ENCODE results near the gene DYNC1LI2.

DYNC1LI2 gene

DNA sequence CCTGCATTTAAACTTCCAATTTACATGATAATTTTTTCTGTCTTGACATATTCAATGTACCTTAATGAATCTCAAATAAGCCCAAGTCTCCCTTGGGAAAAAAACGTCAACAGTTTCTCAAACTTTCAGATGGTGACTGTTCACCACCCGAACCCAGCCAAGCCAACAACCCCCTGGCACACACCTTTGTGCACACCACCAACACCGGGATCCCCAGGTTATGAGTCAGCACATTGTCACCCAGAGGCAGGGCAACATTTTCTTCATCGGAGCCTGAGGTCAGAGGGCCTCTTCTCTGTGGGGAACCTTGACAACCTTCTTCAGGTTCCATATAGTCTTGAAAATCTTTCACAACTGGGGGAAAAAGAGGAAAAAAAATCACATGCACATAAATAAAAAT, 15.5 kb downstream of the DYNC1LI2 start:
- no peak for DNase-seq

DNA sequence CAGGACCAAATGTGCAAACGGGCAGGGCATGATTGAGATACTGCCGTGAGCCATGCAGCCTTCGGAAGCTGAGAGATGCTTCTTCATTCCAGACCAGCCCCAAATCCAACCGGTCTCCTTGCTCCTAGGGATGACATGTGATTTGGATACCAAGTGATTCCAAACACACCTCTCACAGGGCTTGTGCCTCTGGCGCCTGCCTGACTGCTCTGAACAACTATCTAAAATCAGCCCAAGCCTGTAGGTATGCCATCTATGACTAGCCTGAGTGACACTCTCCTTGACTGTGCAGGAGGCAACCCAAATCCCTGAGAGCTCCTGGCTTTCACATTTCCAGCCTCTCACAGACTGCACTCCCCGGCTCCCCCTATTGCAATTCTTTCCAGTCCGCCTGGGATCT, 20.3 kb downstream of the DYNC1LI2 start:
- no peak for DNase-seq

DNA sequence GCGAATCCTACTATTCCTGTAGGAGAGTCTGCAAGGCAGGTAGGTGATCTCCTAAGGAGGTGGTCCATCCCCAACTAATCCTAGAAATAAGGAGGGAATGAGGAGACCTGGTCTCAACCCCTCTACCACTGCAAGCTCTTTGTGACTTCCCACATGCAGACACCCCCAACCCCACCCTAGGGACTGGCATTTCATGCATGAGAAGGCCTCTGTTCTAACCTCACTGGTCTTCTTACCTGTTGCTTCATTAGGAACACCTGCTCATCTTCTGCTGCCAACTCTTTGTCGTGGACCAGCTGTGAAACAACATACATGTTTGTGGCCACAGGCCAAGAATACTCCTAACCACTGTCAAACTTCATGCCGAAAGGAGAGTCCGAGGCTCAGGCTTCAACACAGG, 22.6 kb downstream of the DYNC1LI2 start:
- no peak for DNase-seq

DNA sequence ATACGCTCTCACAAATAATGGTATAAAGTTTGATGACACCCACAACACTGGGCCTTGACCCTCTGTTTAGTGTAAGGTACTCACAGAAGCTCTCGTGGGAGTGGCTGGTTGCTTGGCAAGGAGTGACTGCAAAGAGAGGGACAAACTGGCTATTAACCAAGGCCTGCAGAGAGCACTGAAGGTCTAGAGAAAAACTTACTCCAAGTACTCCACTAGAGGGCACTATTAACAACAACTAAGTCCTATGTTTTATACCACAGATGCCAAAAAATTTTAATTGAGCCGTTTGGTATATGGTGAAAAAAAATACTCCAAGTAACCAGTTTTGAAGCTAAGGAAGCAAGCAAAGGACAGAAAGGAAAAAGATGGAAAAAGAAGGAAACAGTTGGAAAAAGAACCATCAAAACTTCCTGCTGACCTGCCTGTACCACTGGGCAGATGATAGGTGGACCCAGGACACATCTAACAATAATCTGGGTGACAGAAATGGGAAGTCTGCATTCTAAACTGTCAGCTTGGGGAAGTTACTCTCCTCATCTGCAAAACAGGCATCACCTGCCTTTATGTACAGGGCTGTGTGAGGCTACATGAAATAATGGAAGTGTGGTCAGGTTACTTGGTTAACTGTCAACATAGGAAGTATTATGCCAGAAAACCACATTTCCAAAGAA, 23.2 kb downstream of the DYNC1LI2 start:
- DNase-seq, result peak in 3 of 6 experiments; percentile 3 to 56 (median 46)

DNA sequence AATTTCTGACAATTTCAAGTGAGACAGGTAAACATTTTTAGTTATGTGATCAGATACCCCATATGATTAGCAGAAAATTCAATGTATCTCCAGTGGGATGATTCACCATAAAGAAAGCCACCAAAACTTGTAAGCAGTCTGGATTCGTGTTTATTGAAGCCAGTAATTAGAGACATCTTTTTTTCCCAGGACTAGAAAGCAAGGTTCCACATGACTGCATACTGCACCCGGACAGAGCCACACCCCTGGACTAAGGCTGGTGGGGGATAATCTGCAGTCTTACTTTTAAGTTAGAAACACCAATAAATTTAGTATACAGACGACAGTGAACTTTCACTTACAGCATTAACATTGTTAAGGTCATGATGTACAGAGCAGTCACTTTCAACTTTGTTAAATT, 30.6 kb downstream of the DYNC1LI2 start:
- DNase-seq, result no peak

DNA sequence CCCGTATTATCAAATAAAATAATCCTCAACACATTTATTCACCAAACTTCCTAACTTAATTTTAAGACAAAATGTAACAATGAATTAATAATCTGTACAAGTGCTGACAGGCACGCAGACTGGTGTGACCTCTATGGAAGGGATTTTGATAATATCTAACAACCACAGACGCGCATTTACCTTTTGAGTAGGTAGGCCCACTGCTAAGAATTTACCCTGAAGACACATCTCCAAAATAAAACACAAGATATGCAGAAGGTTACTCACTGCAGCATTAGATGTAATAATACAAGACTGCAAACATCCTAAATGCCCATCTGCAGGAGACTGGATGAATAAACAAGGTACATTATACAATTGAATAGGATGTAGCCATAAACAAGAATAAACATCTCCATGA, 32.2 kb downstream of the DYNC1LI2 start:
- no peak for DNase-seq

DNA sequence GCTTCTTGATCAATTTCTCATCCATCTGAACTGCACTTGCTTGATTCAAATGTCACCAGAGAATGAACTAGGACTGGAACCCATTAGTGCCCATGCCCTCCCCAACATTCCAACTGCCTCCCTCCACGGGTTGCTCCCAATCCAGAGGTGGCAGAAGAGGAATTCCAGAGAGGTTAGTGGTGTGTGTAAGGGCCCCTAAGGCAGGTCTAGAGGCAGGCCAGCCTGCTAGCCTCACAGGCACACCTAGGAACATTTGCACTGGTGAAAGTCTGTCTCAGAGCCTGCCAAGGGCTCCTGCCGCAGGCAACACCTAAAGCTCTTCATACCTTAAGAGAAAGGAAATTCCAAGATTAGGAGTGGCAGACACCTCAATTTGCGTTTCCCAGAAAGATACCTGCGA, 33.6 kb downstream of the DYNC1LI2 start:
- no peak for DNase-seq

DNA sequence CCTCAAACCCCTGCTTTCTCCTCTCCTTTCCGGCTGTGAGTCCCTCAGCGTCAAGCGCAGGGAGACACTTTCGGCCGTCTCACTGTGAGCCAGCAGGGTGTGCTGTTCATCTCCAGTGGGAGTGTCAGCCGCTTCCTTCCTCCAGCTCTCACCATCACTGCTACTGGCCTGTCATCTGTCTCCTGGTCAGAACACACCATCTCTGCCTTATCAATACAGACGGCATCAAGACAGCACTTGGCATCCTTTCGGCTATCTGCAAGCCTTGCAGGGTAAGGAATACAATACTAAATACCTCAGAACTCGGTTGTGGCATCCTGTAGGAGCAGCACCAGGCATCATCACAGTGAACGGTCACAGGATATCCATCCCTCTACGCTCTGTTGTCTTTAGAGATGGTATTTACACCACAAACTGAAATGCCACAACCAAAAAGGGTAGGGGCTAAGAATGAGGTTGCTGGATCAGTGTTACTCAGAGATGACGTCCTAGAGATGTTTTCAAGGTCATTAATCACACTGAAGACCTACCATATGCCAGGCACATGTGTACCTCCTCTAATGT, 34.2 kb downstream of the DYNC1LI2 start:
- DNase-seq, result no peak

DNA sequence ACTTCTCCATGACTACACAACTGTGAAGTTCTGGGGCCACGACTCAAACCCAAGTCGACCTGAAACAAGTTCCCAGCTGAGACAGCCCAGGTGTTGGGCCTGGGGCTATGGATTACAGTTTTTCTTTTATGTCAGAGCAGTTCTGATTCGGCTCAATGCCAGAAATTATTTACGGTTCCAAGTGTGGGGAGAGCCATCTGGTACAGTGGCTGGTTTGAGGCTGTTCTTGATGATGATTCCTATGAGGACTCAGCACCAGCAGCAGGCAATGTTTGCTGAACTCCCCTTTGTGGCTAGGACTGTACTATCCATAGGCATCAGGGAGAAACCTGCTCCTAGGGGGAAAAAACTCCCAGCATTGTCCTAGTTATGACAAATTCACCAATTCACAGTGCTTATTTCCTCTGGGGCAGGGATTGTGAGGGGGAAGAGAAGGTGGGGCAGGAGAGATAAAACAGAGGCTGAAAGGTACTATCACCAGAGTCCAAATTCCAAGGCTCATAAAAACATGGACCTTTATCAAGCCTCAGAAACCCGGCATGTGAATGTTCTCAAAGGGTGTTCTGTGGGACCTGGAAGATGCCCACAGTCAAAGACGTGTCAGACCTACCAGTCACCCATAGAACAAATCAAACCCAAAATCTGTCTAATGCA, 36.6 kb downstream of the DYNC1LI2 start:
- DNase-seq, result no peak

DNA sequence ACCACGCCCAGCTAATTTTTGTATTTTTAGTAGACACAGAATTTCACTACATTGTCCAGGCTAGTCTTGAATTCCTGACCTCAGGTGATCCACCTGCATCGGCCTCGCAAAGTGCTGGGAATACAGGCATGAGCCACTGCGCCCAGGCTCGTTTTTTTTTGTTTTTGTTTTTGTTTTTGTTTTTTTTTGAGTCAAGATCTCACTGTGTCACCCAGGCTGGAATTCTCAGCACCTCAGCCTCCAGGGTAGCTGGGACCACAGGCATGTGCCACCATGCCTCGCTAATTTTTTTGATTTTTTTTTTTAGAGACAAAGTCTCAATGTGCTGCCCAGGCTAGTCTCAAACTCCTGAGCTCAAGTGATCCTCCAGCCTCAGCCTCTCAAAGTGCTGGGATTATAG, 37.3 kb downstream of the DYNC1LI2 start:
- DNase-seq, result no peak

DNA sequence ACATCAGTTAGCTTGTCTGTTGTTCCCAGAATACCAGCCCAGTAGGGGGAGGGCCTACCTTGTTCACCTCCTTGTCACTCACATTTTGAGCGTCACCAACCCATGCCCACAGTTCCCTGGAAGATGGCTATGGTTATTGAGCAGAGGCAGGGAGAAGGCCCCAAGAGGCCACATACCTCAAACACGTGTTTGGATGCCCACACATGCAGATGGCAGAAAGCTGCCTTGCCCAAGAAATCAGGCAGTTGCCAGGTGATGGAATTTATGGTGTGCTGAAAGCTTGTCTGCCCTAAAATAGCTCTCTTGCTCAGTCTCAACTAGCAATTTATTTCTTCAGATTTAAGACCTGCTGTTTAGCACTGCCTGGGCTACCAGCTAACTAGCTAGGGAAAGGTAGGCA, 38.3 kb downstream of the DYNC1LI2 start:
- no peak for DNase-seq

DNA sequence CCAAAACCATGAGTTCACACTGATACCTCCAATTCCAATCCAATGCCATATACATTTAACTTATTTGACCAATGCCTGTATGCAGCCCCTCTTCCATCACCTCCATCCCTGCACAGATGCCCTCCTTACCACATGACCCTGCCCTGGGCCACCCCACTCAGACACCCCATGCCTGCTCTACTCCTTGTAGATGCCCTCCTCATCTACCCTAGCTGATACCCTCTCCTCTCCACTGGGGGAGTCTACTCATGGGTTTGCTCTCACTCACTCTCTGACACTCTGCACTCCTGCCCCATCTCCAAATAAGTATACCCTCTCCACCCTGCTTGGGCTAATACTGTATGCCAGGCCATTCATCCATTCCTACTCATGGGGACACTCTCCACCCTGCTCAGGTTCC, 38.9 kb downstream of the DYNC1LI2 start:
- DNase-seq, result no peak

DNA sequence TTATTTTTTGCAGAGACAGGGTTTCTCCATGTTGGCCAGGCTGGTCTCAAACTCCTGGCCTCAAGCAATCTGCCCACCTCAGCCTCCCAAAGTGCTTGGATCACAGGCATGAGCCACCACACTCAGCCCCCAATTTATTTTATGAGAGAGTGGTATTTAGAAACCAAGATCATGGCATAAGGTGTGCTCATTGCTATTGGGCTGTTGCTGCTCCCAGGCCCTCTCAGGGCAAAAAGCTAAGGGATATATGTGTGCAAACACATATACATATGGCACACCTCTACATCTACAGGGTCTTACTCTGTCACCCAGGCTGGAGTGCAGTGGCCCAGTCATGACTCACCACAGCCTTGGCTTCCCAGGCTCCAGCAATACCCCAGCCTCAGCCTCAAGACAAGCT, 39.8 kb downstream of the DYNC1LI2 start:
- no peak for DNase-seq

DNA sequence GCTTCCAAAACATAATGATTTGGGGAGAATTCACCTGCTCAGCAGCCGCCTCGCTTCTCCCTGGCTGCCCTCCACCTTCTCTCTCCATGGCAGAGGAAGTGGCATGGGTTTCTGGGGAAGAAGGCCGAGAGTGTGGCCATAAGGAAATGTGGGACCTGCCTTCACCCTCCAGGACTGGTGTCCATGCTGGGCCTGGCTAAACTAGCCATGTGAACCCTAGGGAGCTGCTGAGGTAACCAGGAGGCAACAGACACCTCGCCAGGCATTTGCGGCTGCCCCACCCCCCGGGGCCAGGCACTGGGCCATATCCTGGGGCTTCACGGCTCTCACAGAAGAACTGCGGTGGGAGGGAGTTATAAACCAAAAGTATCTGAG, 44.9 kb downstream of the DYNC1LI2 start:
- DNase-seq, result no peak

DNA sequence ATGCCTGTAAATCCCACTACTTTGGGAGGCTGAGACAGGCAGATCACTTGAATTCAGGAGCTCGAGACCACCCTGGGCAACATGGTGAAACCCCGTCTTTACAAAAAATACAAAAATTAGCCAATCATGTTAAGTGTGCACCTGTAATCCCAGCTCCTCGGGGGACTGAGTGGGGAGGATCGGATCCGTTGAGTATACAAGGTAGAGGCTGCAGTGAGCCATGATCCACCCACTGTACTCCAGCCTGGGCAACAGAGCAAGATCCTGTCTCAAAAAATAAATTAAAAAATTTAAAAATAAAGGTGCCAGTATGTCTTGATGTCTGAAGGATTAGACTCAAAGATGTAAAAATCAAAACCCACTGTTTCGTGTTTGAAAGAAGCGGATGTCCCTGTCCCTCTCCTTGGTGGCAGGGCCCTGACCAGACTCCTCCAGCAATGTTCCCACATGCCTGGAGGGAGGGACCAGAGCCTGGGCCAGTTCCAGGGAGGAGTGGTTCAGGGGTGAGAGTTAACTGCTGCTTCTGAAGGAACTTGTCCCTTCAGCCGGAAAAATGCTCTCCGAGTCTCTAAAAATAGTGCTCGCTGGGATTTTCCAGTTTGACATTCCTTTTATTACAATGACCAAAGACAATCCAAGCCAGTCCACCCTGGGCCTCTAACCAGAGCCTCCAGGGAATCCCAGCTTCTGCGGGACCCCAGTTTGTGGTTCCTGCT, 45.5 kb downstream of the DYNC1LI2 start:
- no peak for DNase-seq

DNA sequence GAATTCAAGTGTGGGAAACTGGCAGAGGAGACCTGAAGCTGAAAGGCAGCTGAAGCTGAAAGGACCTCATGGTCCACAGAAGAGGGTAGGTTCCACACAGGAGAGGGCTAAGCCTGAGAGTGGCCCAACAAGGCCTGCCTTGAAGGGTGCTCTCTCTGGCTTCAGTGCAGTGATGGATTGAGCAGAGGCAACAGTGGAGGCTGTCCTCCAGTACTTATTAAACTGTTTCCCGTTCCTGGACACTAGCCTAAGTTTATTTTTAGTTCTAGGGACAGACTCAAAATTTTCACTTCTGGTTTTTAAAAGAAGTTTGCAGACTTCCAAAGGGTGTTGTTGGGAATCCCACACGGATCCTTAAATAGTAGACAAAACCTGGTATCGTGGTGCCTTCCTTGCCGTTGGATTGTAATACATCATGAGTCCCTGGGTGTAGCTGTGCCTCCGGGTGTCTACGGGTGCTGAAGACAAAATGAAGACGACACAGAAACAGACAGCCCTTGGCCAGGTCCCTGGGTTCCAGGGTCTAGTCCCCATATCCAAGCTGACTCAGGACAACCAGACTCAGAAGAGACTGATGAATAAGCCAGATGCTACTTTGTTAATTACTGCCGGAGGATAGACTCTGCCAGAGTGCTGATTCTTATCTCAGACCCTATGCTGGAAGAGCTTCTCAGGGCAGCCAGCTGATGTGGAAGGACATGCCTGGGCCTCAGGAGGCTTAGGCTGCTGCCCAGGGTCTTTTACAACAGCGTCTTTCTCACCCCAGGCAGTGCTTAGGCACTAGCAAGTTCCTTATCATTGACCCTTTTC, 47.8 kb downstream of the DYNC1LI2 start:
- DNase-seq, result no peak

DNA sequence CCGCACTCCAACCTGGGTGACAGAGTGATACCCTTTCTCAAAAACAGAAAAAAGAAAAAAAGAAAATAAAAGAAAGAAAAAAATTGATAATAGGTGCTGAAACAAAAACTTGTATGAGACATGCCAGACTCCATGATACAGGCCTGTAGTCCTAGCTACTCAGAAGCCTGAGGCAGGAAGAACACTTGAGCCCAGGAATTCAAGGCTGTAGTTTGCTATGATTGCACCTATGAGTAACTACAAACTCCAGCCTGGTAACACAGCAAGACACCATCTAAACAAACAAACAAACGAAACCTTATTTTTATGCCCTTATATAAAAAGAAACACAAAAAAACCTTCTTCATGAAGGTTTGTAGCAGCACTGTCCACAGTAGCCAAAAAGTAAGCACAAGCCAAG, 49.9 kb downstream of the DYNC1LI2 start:
- DNase-seq, result no peak

DNA sequence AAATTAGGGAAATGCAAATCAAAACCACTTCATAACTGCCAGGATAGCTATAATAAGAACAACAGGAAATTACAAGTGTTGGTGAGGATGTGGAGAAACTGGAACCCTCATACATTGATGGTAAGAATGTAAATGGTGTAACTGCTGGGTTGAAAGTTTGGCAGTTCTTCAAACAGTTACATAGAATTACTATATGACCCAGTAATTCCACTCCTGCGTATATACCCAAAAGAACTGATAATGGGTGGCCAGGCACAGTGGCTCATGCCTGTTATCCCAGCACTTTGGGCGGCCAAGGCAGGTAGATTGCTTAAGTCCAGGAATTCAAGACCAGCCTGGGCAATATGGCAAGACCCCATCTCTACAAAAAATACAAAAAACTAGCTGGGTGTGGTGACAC, 50.4 kb downstream of the DYNC1LI2 start:
- DNase-seq, result no peak

DNA sequence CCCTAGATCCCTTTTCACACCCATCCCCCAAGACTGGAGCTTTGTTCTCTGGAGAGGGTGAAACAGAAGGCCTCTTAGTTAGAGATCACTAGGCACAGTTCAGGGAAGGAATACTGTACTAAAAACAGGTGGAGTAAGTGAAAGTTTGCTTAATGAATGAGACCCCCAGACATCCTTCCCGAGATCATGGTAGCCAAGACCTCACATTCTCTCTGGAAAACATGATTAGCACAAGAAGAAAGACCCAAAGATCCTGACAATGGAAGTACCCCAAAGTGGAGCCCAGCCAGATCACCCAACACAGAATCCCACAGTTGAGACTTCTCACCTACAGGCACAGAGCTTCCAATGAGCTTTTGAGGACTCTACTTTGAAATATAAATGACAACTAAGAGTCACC, 51.5 kb downstream of the DYNC1LI2 start:
- no peak for DNase-seq

DNA sequence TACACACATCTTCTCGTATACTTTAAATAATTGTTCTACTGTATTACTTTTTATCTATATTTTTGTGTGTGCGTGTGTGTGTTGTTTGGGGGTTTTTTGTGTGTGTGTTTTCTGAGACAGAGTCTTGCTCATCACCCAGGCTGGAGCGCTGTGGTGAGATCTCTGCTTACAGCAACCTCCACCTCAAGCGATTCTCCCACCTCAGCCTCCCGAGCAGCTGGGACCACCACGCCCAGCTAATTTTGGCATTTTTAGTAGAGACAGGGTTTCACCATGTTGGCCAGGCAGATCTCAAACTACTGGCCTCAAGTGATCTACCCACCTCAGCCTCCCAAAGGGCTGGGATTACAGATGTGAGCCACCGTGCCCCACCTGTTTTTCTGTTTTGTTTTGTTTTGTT, 53.4 kb downstream of the DYNC1LI2 start:
- no peak for DNase-seq

DNA sequence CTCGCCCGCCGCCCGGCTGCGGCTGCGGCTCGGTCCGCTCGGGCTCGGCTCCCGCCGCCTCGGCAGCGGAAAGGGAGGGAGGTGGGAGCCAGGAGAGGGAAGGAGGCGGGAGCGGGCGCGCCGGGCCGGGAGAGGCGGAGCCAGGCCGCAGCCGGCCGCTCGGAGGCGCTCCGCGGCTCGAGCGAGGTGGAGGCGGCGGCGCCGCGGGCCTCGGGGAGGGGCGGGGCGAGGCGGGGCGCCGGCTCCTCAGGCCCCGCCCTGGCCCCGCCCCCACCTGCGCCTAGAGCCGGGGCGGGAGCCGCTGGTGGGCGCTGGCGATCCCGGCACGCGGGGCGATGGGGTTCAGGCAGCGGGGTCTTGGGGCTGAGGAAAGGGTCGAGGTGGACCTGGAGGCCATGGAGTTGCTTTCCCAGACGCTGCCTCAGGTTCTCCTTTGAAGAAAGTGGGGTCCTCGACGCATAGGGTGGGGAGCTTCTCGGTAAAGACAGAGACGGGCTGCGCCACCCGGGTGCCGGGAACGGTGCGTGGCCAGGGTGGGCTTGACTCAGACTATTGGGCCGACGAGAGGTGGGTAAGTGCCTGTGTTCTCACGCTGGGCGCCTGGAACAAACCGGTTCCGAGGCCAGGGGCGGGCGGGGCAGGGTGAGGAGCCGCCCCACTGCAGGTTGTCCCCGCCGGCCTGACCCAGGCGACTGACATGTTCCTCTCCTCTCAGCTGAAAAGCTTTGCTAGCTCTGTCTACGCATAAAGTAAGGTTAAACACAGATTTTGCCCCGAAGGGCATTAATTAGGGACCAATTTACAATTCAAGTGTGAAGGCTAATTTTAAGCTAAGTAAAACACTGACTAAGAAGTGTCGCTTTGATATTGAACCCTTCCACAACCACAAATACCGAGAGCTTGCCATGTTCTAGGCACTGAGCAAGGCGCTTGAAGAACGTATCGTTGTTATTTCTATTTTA, 54.5 kb downstream of the DYNC1LI2 start, which contains the start of gene CMTM4:
Gene CMTM4, minus strand, starts transcription at position 75 of the 962 bp plus-strand sequence. CDS start 218 bp downstream, outside the sequence.
- DNase-seq, result peak; percentile 49 to 80 (median 69)

All from stimulated activated naive CD4-positive, alpha-beta T cell (primary cell).